B cell (primary cell): ENCODE measurements around the gene PRRC2C. TPM values are rescaled to one million over a fixed set of nuclear protein-coding genes. Genes with fewer than 3 reads are reported as not detected.

Experiments used
- ATAC-seq: fragments of 200-7000 bp; cut with Tn5 transposase; one replicate; pipeline ENCODE4 v1.10.0; 2021; ENCODE audit warnings: low read depth, mild to moderate bottlenecking, moderate number of reproducible peaks, moderate library complexity
- CTCF ChIA-PET: fragments of 350-600 bp; sonication (Branson Sonifier 250); formaldehyde crosslinking; loops from one replicate; lab custom pipeline; 2021; ENCODE audit warnings: antibody characterized with exemption, inconsistent platforms; lab: Charles Lee
- POLR2A ChIA-PET: fragments of 350-600 bp; sonication (Branson Sonifier 250); formaldehyde crosslinking; loops from one replicate; lab custom pipeline; 2021; ENCODE audit warnings: antibody characterized with exemption; lab: Charles Lee
- DNase-seq: peaks from one replicate; pipeline ENCODE4 v3.0.0; 2013
- H2AFZ ChIP-seq: 2 replicates; pipeline ENCODE4 v1.6.1; 2012; ENCODE audit warnings: mild to moderate bottlenecking, low read depth, low read length; ENCODE audit not compliant: insufficient read depth, poor library complexity, severe bottlenecking
- H3K27ac ChIP-seq, 2 donors: 1 replicate in 1 of 2; 2 replicates in 1 of 2; pipeline ENCODE4 v1.5.1; 2012 to 2013; ENCODE audit warnings: low read length in 2 of 2, mild to moderate bottlenecking in 2 of 2, moderate library complexity in 1 of 2
- H3K27me3 ChIP-seq, 4 experiments: fragments of 200-600 bp in 1 of 4; sonication (generic) in 1 of 4; replicated peaks in 1 of 4; 1 replicate in 2 of 4; 2 replicates in 2 of 4; pipeline versions ENCODE4 v1.6.1 to v1.7.0; 2013 to 2016; ENCODE audit warnings: low read length in 3 of 4, mild to moderate bottlenecking in 2 of 4, mixed read lengths in 1 of 4, moderate library complexity in 1 of 4; ENCODE audit not compliant: insufficient read depth in 4 of 4, control insufficient read depth in 3 of 4; ENCODE audit errors: control extremely low read depth in 1 of 4
- H3K36me3 ChIP-seq, 2 experiments: replicated peaks in 1 of 2; 1 replicate in 1 of 2; 2 replicates in 1 of 2; pipeline versions ENCODE4 v1.6.1 to v1.7.1; 2013; ENCODE audit warnings: low read length in 1 of 2; ENCODE audit not compliant: insufficient read depth in 2 of 2, control insufficient read depth in 1 of 2; ENCODE audit errors: control extremely low read depth in 1 of 2, extremely low read depth in 1 of 2
- H3K4me1 ChIP-seq, 2 donors: fragments of 200-600 bp in 1 of 2; sonication (generic) in 1 of 2; 1 replicate in 1 of 2; 2 replicates in 1 of 2; pipeline versions ENCODE4 v1.5.1 to v1.6.1; 2013 to 2017; ENCODE audit warnings: low read length in 2 of 2; ENCODE audit not compliant: control insufficient read depth in 2 of 2, insufficient read depth in 2 of 2
- H3K4me2 ChIP-seq: replicated peaks from 2 replicates; pipeline ENCODE3; 2012; ENCODE audit warnings: mild to moderate bottlenecking, low read depth, low read length; ENCODE audit not compliant: poor library complexity, severe bottlenecking
- H3K4me3 ChIP-seq, 5 experiments: fragments of 200-600 bp in 1 of 5; sonication (generic) in 1 of 5; 1 replicate in 3 of 5; 2 replicates in 2 of 5; pipeline versions ENCODE4 v1.5.1 to v1.7.0; 2011 to 2016; ENCODE audit warnings: low read length in 4 of 5, mild to moderate bottlenecking in 4 of 5, low read depth in 2 of 5, control low read depth in 1 of 5, moderate library complexity in 1 of 5; ENCODE audit not compliant: insufficient read depth in 1 of 5; ENCODE audit errors: control extremely low read depth in 1 of 5, extremely low read depth in 1 of 5
- H3K79me2 ChIP-seq: fragments of 200-600 bp; sonication (generic); one replicate; pipeline ENCODE4 v1.6.0; 2016; ENCODE audit warnings: low read length; ENCODE audit not compliant: control insufficient read depth, insufficient read depth
- H3K9ac ChIP-seq: fragments of 200-600 bp; sonication (generic); 2 replicates; pipeline ENCODE4 v1.6.1; 2017; ENCODE audit warnings: mild to moderate bottlenecking, low read length, moderate library complexity
- H3K9me3 ChIP-seq, 3 donors: one replicate each; pipeline versions ENCODE4 v1.6.1 to v1.7.1; 2013; ENCODE audit warnings: low read length in 2 of 3; ENCODE audit not compliant: control insufficient read depth in 2 of 3, insufficient read depth in 1 of 3; ENCODE audit errors: control extremely low read depth in 1 of 3
- H4K20me1 ChIP-seq: 2 replicates; pipeline ENCODE4 v1.6.0; 2012; ENCODE audit warnings: mild to moderate bottlenecking, low read length; ENCODE audit not compliant: insufficient read depth, control insufficient read depth, poor library complexity, severe bottlenecking
- H3K27ac Mint-ChIP-seq: one replicate; pipeline ENCODE4 v1.8.0; 2021; ENCODE audit warnings: mixed read lengths
- H3K27me3 Mint-ChIP-seq: one replicate; pipeline ENCODE4 v1.8.0; 2021; ENCODE audit warnings: mixed read lengths
- H3K4me1 Mint-ChIP-seq: one replicate; pipeline ENCODE4 v1.8.0; 2021; ENCODE audit warnings: mixed read lengths
- H3K4me3 Mint-ChIP-seq: one replicate; pipeline ENCODE4 v1.8.0; 2021; ENCODE audit warnings: mixed read lengths
- H3K9me3 Mint-ChIP-seq: one replicate; pipeline ENCODE4 v1.8.0; 2022; ENCODE audit warnings: mixed read lengths; ENCODE audit not compliant: insufficient read depth
- CTCF ChIP-seq: fragments of 200-600 bp; IDR thresholded peaks from one replicate; pipeline ENCODE4 v1.8.0; 2022; ENCODE audit warnings: antibody characterized with exemption, mild to moderate bottlenecking
- EZH2 ChIP-seq: IDR thresholded peaks from 2 replicates; pipeline ENCODE4 v1.6.1; 2012; ENCODE audit warnings: borderline replicate concordance, low read depth, mild to moderate bottlenecking, moderate library complexity, low read length; ENCODE audit not compliant: insufficient read depth, poor library complexity, severe bottlenecking
- WGBS: methylation state at CpG from one replicate; pipeline ENCODE4 v1.1.5; 2013; ENCODE audit warnings: missing lambda C conversion rate; ENCODE audit not compliant: insufficient coverage; 5-methylcytosine and 5-hydroxymethylcytosine counted together
- intact Hi-C: fragments of 100-400 bp; cut with micrococcal nuclease; formaldehyde crosslinking; loops from one replicate; pipeline ENCODE4 v1.10.0; 2022
- polyA plus RNA-seq: library from polyadenylated mRNA; depleted of rRNA; stranded (reverse); fragments of >200 nt; gene quantifications from 2 replicates; pipeline ENCODE4 v1.2.3, GENCODE V29; 2012
- total RNA-seq, 2 donors: library from RNA; stranded (reverse); fragments of 120-200 nt in 1 of 2; gene quantifications; 1 replicate in 1 of 2; 2 replicates in 1 of 2; pipeline versions ENCODE4 v1.2.3 to v1.2.4, GENCODE V29; 2013 to 2022

The PRRC2C gene
- total and polyA plus RNA-seq, 2 donors (not counting 1 experiment from before 2014, with no cell fraction given) = 65.4 to 305 TPM

GRCh38 chr1:171472183-171472647 is 13.1 kb upstream of the PRRC2C start:
- H3K4me3 Mint-ChIP-seq = no peak overlapping the region
- Histone ChIP-seq H3K27me3 (no peaks in the 10 kb centered on the region), H4K20me1 (no peaks in the 10 kb centered on the region), H3K79me2 (no peaks in the 10 kb centered on the region), H3K9me3 (no peaks in the 10 kb centered on the region), H3K27ac (no peak overlapping the region), H3K4me1 (no peaks in the 10 kb centered on the region), H2AFZ (no peak overlapping the region), H3K36me3 (no peaks in the 10 kb centered on the region), H3K4me3 (no peak overlapping the region), H3K4me2 (no peak overlapping the region), H3K9ac (no peak overlapping the region)
- CTCF ChIA-PET = no interaction called here
- DNase-seq (no peak), ATAC-seq (no peak)
- H3K9me3 Mint-ChIP-seq = peaks cover 5% of the 10 kb centered on the region
- WGBS = 92% methylated on average over 5 of the region's 7 CpGs
- H3K27me3 Mint-ChIP-seq = peaks cover 17% of the 10 kb centered on the region
- no peak overlapping the region for H3K27ac Mint-ChIP-seq
- intact Hi-C loops = loop anchor here (1.0 kb wide), 1 partner anchor 33 kb away; no protein-coding TSS in a partner anchor
- POLR2A ChIA-PET = no interaction called here
- TF ChIP-seq EZH2 (no peak), CTCF (no peak)
- no peaks in the 10 kb centered on the region for H3K4me1 Mint-ChIP-seq

DNA sequence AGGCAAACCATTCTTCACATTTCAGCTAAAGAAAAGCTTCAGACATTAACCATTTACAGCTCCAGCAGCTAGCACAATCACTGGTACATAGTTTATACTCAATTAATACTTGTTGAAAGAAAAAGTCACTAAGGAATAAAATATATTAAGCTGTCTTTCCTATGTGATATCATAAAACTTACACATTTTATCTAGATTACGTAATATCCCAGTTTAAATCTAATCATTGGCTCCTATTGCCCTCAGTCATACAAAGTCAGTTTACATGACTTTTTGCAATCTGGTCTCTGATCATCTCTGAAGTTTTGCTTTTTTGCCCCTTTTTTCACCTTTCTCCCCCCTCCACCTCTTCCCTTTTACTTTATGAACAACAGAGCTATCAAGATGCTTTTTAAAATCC is 8.5 kb upstream of the PRRC2C start:
- Histone ChIP-seq H3K36me3 (no peaks in the 10 kb centered on the region), H3K4me1 (no peaks in the 10 kb centered on the region), H3K4me2 (no peak overlapping the region), H3K79me2 (no peaks in the 10 kb centered on the region), H3K4me3 (no peak overlapping the region), H3K27ac (no peak overlapping the region), H3K27me3 (no peaks in the 10 kb centered on the region), H3K9ac (no peak overlapping the region), H4K20me1 (no peaks in the 10 kb centered on the region), H2AFZ (no peak overlapping the region), H3K9me3 (no peaks in the 10 kb centered on the region)
- intact Hi-C loops = no loop called here
- CTCF ChIA-PET = no interaction called here
- Mint-ChIP-seq H3K27ac (no peak overlapping the region), H3K4me3 (no peak overlapping the region), H3K9me3 (peaks cover 5% of the 10 kb centered on the region), H3K4me1 (no peaks in the 10 kb centered on the region), H3K27me3 (peaks cover 17% of the 10 kb centered on the region)
- DNase-seq (no peak), ATAC-seq (no peak)
- WGBS = 100% methylated on average over 1 of the region's 1 CpG
- POLR2A ChIA-PET = no interaction called here
- TF ChIP-seq CTCF = no peak
- no peak for TF ChIP-seq EZH2
